HS-5 (cell line): Measurements from ENCODE around the gene CTPS2.
"Not testable (repeated sequence)": the region's sequence is repeated elsewhere in the genome, so short reads cannot be mapped to it uniquely, and the experiment has no call there.

ENCODE experiments used
- DNase-seq: peaks from one replicate; pipeline ENCODE4 v3.0.0-alpha.2; 2012; ENCODE audit warnings: low read depth

Gene CTPS2

GRCh38 chrX:16603235-16603634, 109.2 kb downstream of the CTPS2 start:
- not testable (repeated sequence) for DNase-seq

- DNase-seq = no peak
Observed at GRCh38 chrX:16601885-16602284, 110.6 kb downstream of the CTPS2 start.

GRCh38 chrX:16594490-16594889, 118.0 kb downstream of the CTPS2 start:
- DNase-seq = no peak

GRCh38 chrX:16593801-16594200, 118.7 kb downstream of the CTPS2 start:
- no peak for DNase-seq

GRCh38 chrX:16592194-16592770, 120.2 kb downstream of the CTPS2 start:
- DNase-seq = no peak

- no peak for DNase-seq
Observed at GRCh38 chrX:16589826-16590225, 122.6 kb downstream of the CTPS2 start.

- no peak for DNase-seq
Observed at GRCh38 chrX:16589211-16589610, 123.3 kb downstream of the CTPS2 start.

- no peak for DNase-seq
Observed at GRCh38 chrX:16588266-16588665, 124.2 kb downstream of the CTPS2 start.

GRCh38 chrX:16587836-16588235, 124.6 kb downstream of the CTPS2 start:
- no peak for DNase-seq

- DNase-seq = no peak
Observed at GRCh38 chrX:16586377-16587112, 125.9 kb downstream of the CTPS2 start.

- DNase-seq = no peak
Observed at GRCh38 chrX:16585486-16586376, 126.7 kb downstream of the CTPS2 start.

- not testable (repeated sequence) for DNase-seq
Observed at GRCh38 chrX:16580004-16580797, 132.3 kb downstream of the CTPS2 start.

GRCh38 chrX:16579517-16579916, 133.0 kb downstream of the CTPS2 start:
- no peak for DNase-seq

GRCh38 chrX:16578218-16578617, 134.3 kb downstream of the CTPS2 start:
- DNase-seq = no peak

- no peak for DNase-seq
Observed at GRCh38 chrX:16577483-16578029, 134.9 kb downstream of the CTPS2 start.

- not testable (repeated sequence) for DNase-seq
Observed at GRCh38 chrX:16575388-16575787, 137.1 kb downstream of the CTPS2 start.

- peak; percentile 78 for DNase-seq
Observed at GRCh38 chrX:16573781-16574180, 138.7 kb downstream of the CTPS2 start.

GRCh38 chrX:16567681-16568080, 144.8 kb downstream of the CTPS2 start:
- DNase-seq = no peak

- no peak for DNase-seq
Observed at GRCh38 chrX:16566571-16566970, 145.9 kb downstream of the CTPS2 start.

- DNase-seq = no peak
Observed at GRCh38 chrX:16560173-16560572, 152.3 kb downstream of the CTPS2 start.

- no peak for DNase-seq
Observed at GRCh38 chrX:16559206-16559619, 153.3 kb downstream of the CTPS2 start.

- no peak for DNase-seq
Observed at GRCh38 chrX:16558489-16558888, 154.0 kb downstream of the CTPS2 start.
